ENCODE data around the gene CYYR1. TPM values are rescaled to one million over a fixed set of nuclear protein-coding genes. Genes with fewer than 3 reads are reported as not detected.

CYYR1 gene
- total RNA-seq, 1 experiment from 2014 or later: 0.12 TPM

GRCh38 chr21:26438976-26439375, 134.1 kb downstream of the CYYR1 start:
- DNase-seq (ENCODE audit: low read depth, low spot score): no peak
- Histone ChIP-seq H3K36me3 (ENCODE audit: control insufficient read depth in 1 of 2, insufficient read depth in 2 of 2, low read length in 2 of 2) (no peaks in the 10 kb centered on the region), H3K9ac (ENCODE audit: low read length) (no peak overlapping the region), H3K4me3 (replicated peaks in 1 of 2; ENCODE audit: low read depth in 1 of 2, low read length in 2 of 2) (no peak overlapping the region), H3K9me2 (ENCODE audit: insufficient read depth) (no peaks in the 10 kb centered on the region), H3K27me3 (ENCODE audit: insufficient read depth, low read length) (no peaks in the 10 kb centered on the region), H2AFZ (ENCODE audit: low read depth, low read length, poor library complexity, severe bottlenecking) (no peak overlapping the region), H3K4me2 (ENCODE audit: low read length) (no peak overlapping the region), H3K79me2 (ENCODE audit: insufficient read depth, low read length) (no peaks in the 10 kb centered on the region), H4K20me1 (ENCODE audit: insufficient read depth) (no peaks in the 10 kb centered on the region), H3K27ac (ENCODE audit: low read depth, low read length) (no peak overlapping the region), H3K9me3 (ENCODE audit: control insufficient read depth in 1 of 2, insufficient read depth in 1 of 2, low read depth in 1 of 2, low read length in 2 of 2) (no peaks in the 10 kb centered on the region), H3K4me1 (ENCODE audit: control insufficient read depth in 1 of 2, insufficient read depth in 2 of 2, low read length in 2 of 2) (no peaks in the 10 kb centered on the region)
- no peak for ATAC-seq
- ChIA-PET POLR2A (no interaction called here), CTCF (no interaction called here), RAD21 (ENCODE audit: low non-redundant PET in 1 of 2, low total read pairs in 2 of 2, uncharacterized antibody in 2 of 2, unreplicated experiment in 2 of 2) (no interaction called here)
- no TSS peak for BruUV-seq (replicated peaks)
- TF ChIP-seq SP1 (IDR thresholded peaks at IDR 0.05; ENCODE audit: low read depth) (no peak), ELF1 (IDR thresholded peaks at IDR 0.05; ENCODE audit: borderline replicate concordance, low read depth) (no peak), POLR2AphosphoS5 (IDR thresholded peaks at IDR 0.05; ENCODE audit: low read depth, low read length) (no peak), TCF7L2 (IDR thresholded peaks at IDR 0.05; ENCODE audit: borderline replicate concordance, extremely low read depth, insufficient read depth, insufficient read length) (no peak), CBX3 (IDR thresholded peaks at IDR 0.05; ENCODE audit: low read depth) (no peak), CEBPB (IDR thresholded peaks at IDR 0.05; ENCODE audit: low read depth) (no peak), ZBTB33 (IDR thresholded peaks at IDR 0.05; ENCODE audit: extremely low read depth, insufficient replicate concordance, low read length) (no peak), EZH2 (IDR thresholded peaks at IDR 0.05) (no peak), POLR2A (IDR thresholded peaks at IDR 0.05; ENCODE audit: borderline replicate concordance, extremely low read depth, insufficient read depth, insufficient read length) (no peak), FOSL1 (IDR thresholded peaks at IDR 0.05; ENCODE audit: low read depth) (no peak), EZH2phosphoT487 (IDR thresholded peaks at IDR 0.05; ENCODE audit: borderline replicate concordance) (no peak), RAD21 (IDR thresholded peaks at IDR 0.05; ENCODE audit: low read depth) (no peak), ZFX (IDR thresholded peaks at IDR 0.05) (no peak), SIN3A (IDR thresholded peaks at IDR 0.05; ENCODE audit: low read depth) (no peak), SRF (IDR thresholded peaks at IDR 0.05; ENCODE audit: low read depth) (no peak), YY1 (IDR thresholded peaks at IDR 0.05; ENCODE audit: extremely low read depth, insufficient replicate concordance, low read depth, low read length) (no peak), ZNF274 (IDR thresholded peaks at IDR 0.05; ENCODE audit: low read depth, low read length) (no peak)
- TF ChIP-seq, protein P1, sequence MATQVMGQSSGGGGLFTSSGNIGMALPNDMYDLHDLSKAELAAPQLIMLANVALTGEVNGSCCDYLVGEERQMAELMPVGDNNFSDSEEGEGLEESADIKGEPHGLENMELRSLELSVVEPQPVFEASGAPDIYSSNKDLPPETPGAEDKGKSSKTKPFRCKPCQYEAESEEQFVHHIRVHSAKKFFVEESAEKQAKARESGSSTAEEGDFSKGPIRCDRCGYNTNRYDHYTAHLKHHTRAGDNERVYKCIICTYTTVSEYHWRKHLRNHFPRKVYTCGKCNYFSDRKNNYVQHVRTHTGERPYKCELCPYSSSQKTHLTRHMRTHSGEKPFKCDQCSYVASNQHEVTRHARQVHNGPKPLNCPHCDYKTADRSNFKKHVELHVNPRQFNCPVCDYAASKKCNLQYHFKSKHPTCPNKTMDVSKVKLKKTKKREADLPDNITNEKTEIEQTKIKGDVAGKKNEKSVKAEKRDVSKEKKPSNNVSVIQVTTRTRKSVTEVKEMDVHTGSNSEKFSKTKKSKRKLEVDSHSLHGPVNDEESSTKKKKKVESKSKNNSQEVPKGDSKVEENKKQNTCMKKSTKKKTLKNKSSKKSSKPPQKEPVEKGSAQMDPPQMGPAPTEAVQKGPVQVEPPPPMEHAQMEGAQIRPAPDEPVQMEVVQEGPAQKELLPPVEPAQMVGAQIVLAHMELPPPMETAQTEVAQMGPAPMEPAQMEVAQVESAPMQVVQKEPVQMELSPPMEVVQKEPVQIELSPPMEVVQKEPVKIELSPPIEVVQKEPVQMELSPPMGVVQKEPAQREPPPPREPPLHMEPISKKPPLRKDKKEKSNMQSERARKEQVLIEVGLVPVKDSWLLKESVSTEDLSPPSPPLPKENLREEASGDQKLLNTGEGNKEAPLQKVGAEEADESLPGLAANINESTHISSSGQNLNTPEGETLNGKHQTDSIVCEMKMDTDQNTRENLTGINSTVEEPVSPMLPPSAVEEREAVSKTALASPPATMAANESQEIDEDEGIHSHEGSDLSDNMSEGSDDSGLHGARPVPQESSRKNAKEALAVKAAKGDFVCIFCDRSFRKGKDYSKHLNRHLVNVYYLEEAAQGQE (IDR thresholded peaks at IDR 0.05; ENCODE audit: low read depth): no peak
- TF ChIP-seq, protein P2, sequence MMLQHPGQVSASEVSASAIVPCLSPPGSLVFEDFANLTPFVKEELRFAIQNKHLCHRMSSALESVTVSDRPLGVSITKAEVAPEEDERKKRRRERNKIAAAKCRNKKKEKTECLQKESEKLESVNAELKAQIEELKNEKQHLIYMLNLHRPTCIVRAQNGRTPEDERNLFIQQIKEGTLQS (IDR thresholded peaks at IDR 0.05): no peak
- intact Hi-C loops (cut with micrococcal nuclease): no loop called here
